Measurements from ENCODE around the gene RSPO1.

- TF ChIP-seq CTCF (IDR thresholded peaks at IDR 0.05), result no peak
- no peak for TF ChIP-seq POLR2A (IDR thresholded peaks at IDR 0.05)
Observed at GRCh38 chr1:37634992-37635902, 555 bp upstream of the RSPO1 start.

Measured in testis (tissue), 2 donors.